Neural progenitor cell (in vitro differentiated cells): ENCODE results near the gene CD99.

Source experiments
- EZH2 ChIP-seq: fragments of 200-600 bp; sonication (generic); IDR thresholded peaks from 2 replicates; pipeline ENCODE4 v1.6.1; 2017; ENCODE audit warnings: antibody characterized with exemption, mild to moderate bottlenecking, moderate library complexity
- TF ChIP-seq, protein P1 (sequence below): fragments of 200-600 bp; sonication (generic); IDR thresholded peaks from 2 replicates; pipeline ENCODE4 v1.5.1; 2017; ENCODE audit warnings: antibody characterized with exemption, mild to moderate bottlenecking

DNA sequence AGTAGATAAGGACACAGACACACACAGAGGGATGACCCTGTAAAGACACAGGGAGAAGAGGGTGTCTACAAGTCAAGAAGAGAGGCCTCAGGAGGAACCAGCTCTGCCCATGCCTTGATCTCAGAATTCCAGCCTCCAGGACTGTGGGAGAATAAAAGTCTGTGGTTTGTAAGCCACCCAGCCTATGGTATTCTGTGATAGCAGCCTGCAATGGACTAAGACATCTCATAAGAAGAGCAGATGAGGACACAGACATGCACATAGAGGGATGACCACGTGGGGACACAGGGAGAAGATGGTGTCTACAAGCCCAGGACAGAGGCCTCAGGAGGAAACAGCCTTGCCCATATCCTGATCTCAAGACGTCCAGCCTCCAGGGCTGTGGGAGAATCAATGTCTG lies 70.2 kb downstream of the CD99 start:
- no peak for TF ChIP-seq EZH2
- TF ChIP-seq, protein P1, sequence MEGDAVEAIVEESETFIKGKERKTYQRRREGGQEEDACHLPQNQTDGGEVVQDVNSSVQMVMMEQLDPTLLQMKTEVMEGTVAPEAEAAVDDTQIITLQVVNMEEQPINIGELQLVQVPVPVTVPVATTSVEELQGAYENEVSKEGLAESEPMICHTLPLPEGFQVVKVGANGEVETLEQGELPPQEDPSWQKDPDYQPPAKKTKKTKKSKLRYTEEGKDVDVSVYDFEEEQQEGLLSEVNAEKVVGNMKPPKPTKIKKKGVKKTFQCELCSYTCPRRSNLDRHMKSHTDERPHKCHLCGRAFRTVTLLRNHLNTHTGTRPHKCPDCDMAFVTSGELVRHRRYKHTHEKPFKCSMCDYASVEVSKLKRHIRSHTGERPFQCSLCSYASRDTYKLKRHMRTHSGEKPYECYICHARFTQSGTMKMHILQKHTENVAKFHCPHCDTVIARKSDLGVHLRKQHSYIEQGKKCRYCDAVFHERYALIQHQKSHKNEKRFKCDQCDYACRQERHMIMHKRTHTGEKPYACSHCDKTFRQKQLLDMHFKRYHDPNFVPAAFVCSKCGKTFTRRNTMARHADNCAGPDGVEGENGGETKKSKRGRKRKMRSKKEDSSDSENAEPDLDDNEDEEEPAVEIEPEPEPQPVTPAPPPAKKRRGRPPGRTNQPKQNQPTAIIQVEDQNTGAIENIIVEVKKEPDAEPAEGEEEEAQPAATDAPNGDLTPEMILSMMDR = no peak
